PFSK-1 (cell line): ENCODE results near the gene HYAL1.

Experiments
- FOXP2 ChIP-seq: optimal IDR thresholded peaks from 2 replicates; pipeline ENCODE3; 2011; ENCODE audit warnings: borderline replicate concordance, control low read depth, inconsistent platforms; ENCODE audit not compliant: insufficient read depth; ENCODE audit errors: extremely low read length, extremely low read depth
- POLR2AphosphoS5 ChIP-seq: IDR thresholded peaks from 2 replicates; pipeline ENCODE4 v1.6.1; 2012; ENCODE audit warnings: low read depth, mild to moderate bottlenecking, control low read depth, low read length, moderate library complexity
- REST ChIP-seq, 2 experiments: IDR thresholded peaks; 2 replicates each; pipeline versions ENCODE4 v1.6.1 to v1.8.0; 2011 to 2012; ENCODE audit warnings: low read depth in 2 of 2, low read length in 2 of 2, control low read depth in 1 of 2, inconsistent platforms in 1 of 2, mild to moderate bottlenecking in 1 of 2, moderate library complexity in 1 of 2; ENCODE audit not compliant: insufficient read depth in 1 of 2
- SIN3A ChIP-seq: IDR thresholded peaks from 2 replicates; pipeline ENCODE4 v1.6.1; 2012; ENCODE audit warnings: mild to moderate bottlenecking, low read length, moderate library complexity, borderline replicate concordance; ENCODE audit not compliant: insufficient read depth
- TAF1 ChIP-seq: IDR thresholded peaks from 2 replicates; pipeline ENCODE4 v1.6.1; 2012; ENCODE audit warnings: low read length, control low read depth, borderline replicate concordance; ENCODE audit not compliant: insufficient read depth

- TF ChIP-seq POLR2AphosphoS5 (no peak), SIN3A (no peak), TAF1 (no peak), REST (IDR thresholded peaks at IDR 0.05; ENCODE audit: insufficient read depth in 1 of 2, low read depth in 2 of 2, low read length in 2 of 2) (no peak), FOXP2 (no peak)
Observed at GRCh38 chr3:50318163-50318562, 14.8 kb upstream of the HYAL1 start.
